ENCODE data around the gene MCM9. TPM values are rescaled to one million over a fixed set of nuclear protein-coding genes. Genes with fewer than 3 reads are reported as not detected.

MCM9 gene
- total and polyA plus RNA-seq, 2 of the 13 experiments (the other 11 are each of a cell fraction or from before 2014, with no cell fraction given) = 3.8 to 17.2 TPM

GRCh38 chr6:118776607-118777549 is 158.1 kb downstream of the MCM9 start:
- no peak overlapping the region for H3K4me2 ChIP-seq (ENCODE audit: low read depth, low read length)
- WGBS (ENCODE audit: low lambda C conversion rate) = 21% methylated on average over 5 of the region's 5 CpGs
- H3K4me3 ChIP-seq (replicated peaks in 1 of 3; ENCODE audit: insufficient read depth in 1 of 3, low read depth in 2 of 3, low read length in 3 of 3) = no peak overlapping the region
- H3K9ac ChIP-seq (ENCODE audit: insufficient read depth, low read depth, low read length) = no peak overlapping the region
- ATAC-seq (peak; percentile 91), DNase-seq (ENCODE audit: low spot score) (peak; percentile 64), FAIRE-seq (peak; percentile 86)
- no peak overlapping the region for H2AFZ ChIP-seq (ENCODE audit: low read length)
- CTCF ChIA-PET (ENCODE audit: low intra/inter-chr PET ratio, low total read pairs) = interaction anchor here (1.5 kb wide), 1 partner anchor 936 kb away, joined by 6 read pairs; no protein-coding TSS in a partner anchor
- peaks cover 0 to 10% of the 10 kb centered on the region in 2 experiments; a peak in 3 of 5 replicates for H3K27me3 ChIP-seq (ENCODE audit: control insufficient read depth in 1 of 2, insufficient read depth in 2 of 2, low read length in 2 of 2)
- no TSS peak for BruUV-seq (replicated peaks)
- in situ Hi-C loops (cut with HindIII; ENCODE audit: extremely low pct_ligation_motif_present, low pct_unique_long_range_greater_than_20kb) (no loop called here), intact Hi-C loops (cut with micrococcal nuclease; ENCODE audit: unreplicated experiment) (loop anchor here (2.0 to 10.0 kb wide), 4 partner anchors 126 to 494 kb away; partner anchors contain the start of gene CEP85L)
- H3K4me1 ChIP-seq (ENCODE audit: insufficient read depth, low read length) = no peaks in the 10 kb centered on the region
- H3K79me2 ChIP-seq (ENCODE audit: insufficient read depth, low read length) = no peaks in the 10 kb centered on the region
- H4K20me1 ChIP-seq (ENCODE audit: insufficient read depth, low read length) = no peaks in the 10 kb centered on the region
- no peaks in the 10 kb centered on the region for H3K36me3 ChIP-seq (replicated peaks in 1 of 2; ENCODE audit: control insufficient read depth in 1 of 2, insufficient read depth in 2 of 2, low read length in 2 of 2)
- POLR2A ChIA-PET = no interaction called here
- H3K27ac ChIP-seq (ENCODE audit: extremely low read length, insufficient read depth, low read length) = no peak overlapping the region
- no peaks in the 10 kb centered on the region for H3K9me3 ChIP-seq (ENCODE audit: low read length)
- TF ChIP-seq, protein P1, sequence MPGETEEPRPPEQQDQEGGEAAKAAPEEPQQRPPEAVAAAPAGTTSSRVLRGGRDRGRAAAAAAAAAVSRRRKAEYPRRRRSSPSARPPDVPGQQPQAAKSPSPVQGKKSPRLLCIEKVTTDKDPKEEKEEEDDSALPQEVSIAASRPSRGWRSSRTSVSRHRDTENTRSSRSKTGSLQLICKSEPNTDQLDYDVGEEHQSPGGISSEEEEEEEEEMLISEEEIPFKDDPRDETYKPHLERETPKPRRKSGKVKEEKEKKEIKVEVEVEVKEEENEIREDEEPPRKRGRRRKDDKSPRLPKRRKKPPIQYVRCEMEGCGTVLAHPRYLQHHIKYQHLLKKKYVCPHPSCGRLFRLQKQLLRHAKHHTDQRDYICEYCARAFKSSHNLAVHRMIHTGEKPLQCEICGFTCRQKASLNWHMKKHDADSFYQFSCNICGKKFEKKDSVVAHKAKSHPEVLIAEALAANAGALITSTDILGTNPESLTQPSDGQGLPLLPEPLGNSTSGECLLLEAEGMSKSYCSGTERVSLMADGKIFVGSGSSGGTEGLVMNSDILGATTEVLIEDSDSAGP (CRISPR knock-in tag; IDR thresholded peaks at IDR 0.05; ENCODE audit: borderline replicate concordance) = peak; percentile 69; the same call in 1 of the 2 replicates
- no peak for TF ChIP-seq JUND (CRISPR knock-in tag; IDR thresholded peaks at IDR 0.05)
- peak; percentile 52 for TF ChIP-seq PCBP2 (optimal IDR thresholded peaks at IDR 0.05; ENCODE audit: low read depth, low read length, poor library complexity, severe bottlenecking)
- no peak for TF ChIP-seq NFYC (CRISPR knock-in tag; IDR thresholded peaks at IDR 0.05)
- no peak for TF ChIP-seq ZSCAN25 (CRISPR knock-in tag; IDR thresholded peaks at IDR 0.05)
- no peak for TF ChIP-seq ZNF234 (CRISPR knock-in tag; conservative IDR thresholded peaks at IDR 0.05)
- TF ChIP-seq DBP (CRISPR knock-in tag; IDR thresholded peaks at IDR 0.05; ENCODE audit: not compliant biosample characterization) = no peak
- TF ChIP-seq ZNF12 (CRISPR knock-in tag; IDR thresholded peaks at IDR 0.05) = no peak
- TF ChIP-seq, protein P2, sequence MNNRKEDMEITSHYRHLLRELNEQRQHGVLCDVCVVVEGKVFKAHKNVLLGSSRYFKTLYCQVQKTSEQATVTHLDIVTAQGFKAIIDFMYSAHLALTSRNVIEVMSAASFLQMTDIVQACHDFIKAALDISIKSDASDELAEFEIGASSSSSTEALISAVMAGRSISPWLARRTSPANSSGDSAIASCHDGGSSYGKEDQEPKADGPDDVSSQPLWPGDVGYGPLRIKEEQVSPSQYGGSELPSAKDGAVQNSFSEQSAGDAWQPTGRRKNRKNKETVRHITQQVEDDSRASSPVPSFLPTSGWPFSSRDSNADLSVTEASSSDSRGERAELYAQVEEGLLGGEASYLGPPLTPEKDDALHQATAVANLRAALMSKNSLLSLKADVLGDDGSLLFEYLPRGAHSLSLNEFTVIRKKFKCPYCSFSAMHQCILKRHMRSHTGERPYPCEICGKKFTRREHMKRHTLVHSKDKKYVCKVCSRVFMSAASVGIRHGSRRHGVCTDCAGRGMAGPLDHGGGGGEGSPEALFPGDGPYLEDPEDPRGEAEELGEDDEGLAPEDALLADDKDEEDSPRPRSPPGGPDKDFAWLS (CRISPR knock-in tag; IDR thresholded peaks at IDR 0.05; ENCODE audit: borderline replicate concordance) = no peak
- no peak for TF ChIP-seq SETDB1 (CRISPR knock-in tag; IDR thresholded peaks at IDR 0.05; ENCODE audit: borderline replicate concordance)
- TF ChIP-seq ZSCAN12 (CRISPR knock-in tag; IDR thresholded peaks at IDR 0.05) = no peak
- no peak for TF ChIP-seq ZNF749 (CRISPR knock-in tag; IDR thresholded peaks at IDR 0.05; ENCODE audit: borderline replicate concordance)
- no peak for TF ChIP-seq FUBP1 (CRISPR knock-in tag; IDR thresholded peaks at IDR 0.05; ENCODE audit: borderline replicate concordance)
- no peak for TF ChIP-seq PHB2 (IDR thresholded peaks at IDR 0.05; ENCODE audit: partially characterized antibody)
- TF ChIP-seq ZNF362 (CRISPR knock-in tag; IDR thresholded peaks at IDR 0.05; ENCODE audit: borderline replicate concordance) = no peak
